OCI-LY7 (cell line): ENCODE measurements around the gene YBX1. TPM values are rescaled to one million over a fixed set of nuclear protein-coding genes. Genes with fewer than 3 reads are reported as not detected.
A peak's percentile ranks its signal among the peaks of the same experiment; 100 is the strongest.

ENCODE experiments used
- Bru-seq: library from RNA; stranded (reverse); fragments of 400-500 nt; gene quantifications from one replicate; lab custom pipeline; 2021; lab: Mats Ljungman, UMichigan
- BruChase-seq, 2 experiments: library from RNA; stranded (reverse); fragments of 400-500 nt; gene quantifications; one replicate each; lab custom pipeline; 2021; lab: Mats Ljungman, UMichigan
- BruUV-seq: library from RNA; stranded (reverse); fragments of 400-500 nt; replicated peaks from 2 replicates; lab custom pipeline; 2021; lab: Mats Ljungman, UMichigan
- CTCF ChIA-PET: fragments of 300-600 bp; sonication (Branson Sonifier 250); formaldehyde crosslinking; loops from one replicate; lab custom pipeline; 2022; ENCODE audit warnings: antibody characterized with exemption; ENCODE audit not compliant: unreplicated experiment; lab: Charles Lee
- POLR2A ChIA-PET: fragments of 300-600 bp; sonication (Branson Sonifier 250); formaldehyde crosslinking; loops from one replicate; lab custom pipeline; 2022; ENCODE audit warnings: antibody characterized with exemption; lab: Charles Lee
- DNase-seq: peaks from one replicate; pipeline ENCODE4 v3.0.0-alpha.2; 2015; ENCODE audit warnings: low spot score
- H2AFZ ChIP-seq: fragments of 200-600 bp; sonication (generic), shearing (Covaris generic); 2 replicates; pipeline ENCODE4 v1.6.1; 2014; ENCODE audit warnings: mild to moderate bottlenecking, antibody characterized with exemption, low read length, moderate library complexity
- H3K27ac ChIP-seq: fragments of 200-600 bp; sonication (generic); 2 replicates; pipeline ENCODE4 v1.5.1; 2014; ENCODE audit warnings: mixed run types, low read depth, mild to moderate bottlenecking, moderate library complexity, low read length, inconsistent platforms; ENCODE audit not compliant: poor library complexity, severe bottlenecking
- H3K36me3 ChIP-seq: fragments of 200-600 bp; sonication (generic); 2 replicates; pipeline ENCODE4 v1.6.1; 2014; ENCODE audit warnings: mild to moderate bottlenecking, antibody characterized with exemption, low read length, moderate library complexity, mixed read lengths; ENCODE audit not compliant: insufficient read depth
- H3K4me1 ChIP-seq: fragments of 200-600 bp; sonication (generic); 2 replicates; pipeline ENCODE4 v1.5.1; 2014; ENCODE audit warnings: mild to moderate bottlenecking, low read length; ENCODE audit not compliant: insufficient read depth, poor library complexity, severe bottlenecking
- H3K4me2 ChIP-seq: fragments of 200-600 bp; sonication (generic); 2 replicates; pipeline ENCODE4 v1.6.1; 2014; ENCODE audit warnings: mild to moderate bottlenecking, low read length
- H3K4me3 ChIP-seq: fragments of 200-600 bp; sonication (generic); 2 replicates; pipeline ENCODE4 v1.5.1; 2014; ENCODE audit warnings: mild to moderate bottlenecking, low read depth, low read length; ENCODE audit not compliant: poor library complexity, severe bottlenecking
- H3K79me2 ChIP-seq: fragments of 200-600 bp; sonication (generic); 2 replicates; pipeline ENCODE4 v1.6.1; 2016; ENCODE audit warnings: low read depth, mild to moderate bottlenecking, low read length, moderate library complexity, mixed read lengths; ENCODE audit not compliant: insufficient read depth
- H3K9me2 ChIP-seq: fragments of 200-600 bp; sonication (generic); 2 replicates; pipeline ENCODE4 v1.6.1; 2016; ENCODE audit warnings: mild to moderate bottlenecking, low read length, mixed read lengths; ENCODE audit not compliant: insufficient read depth
- H3K9me3 ChIP-seq: fragments of 200-600 bp; sonication (generic); 2 replicates; pipeline ENCODE4 v1.6.1; 2014; ENCODE audit warnings: mild to moderate bottlenecking, mixed run types, low read length, mixed read lengths
- H4K20me1 ChIP-seq: fragments of 200-600 bp; sonication (generic); 2 replicates; pipeline ENCODE4 v1.6.1; 2014; ENCODE audit warnings: mild to moderate bottlenecking, antibody characterized with exemption, low read length, moderate library complexity, mixed read lengths; ENCODE audit not compliant: insufficient read depth
- CTCF ChIP-seq: fragments of 200-600 bp; sonication (generic); conservative IDR thresholded peaks from 2 replicates; pipeline ENCODE4 v1.5.1; 2014; ENCODE audit warnings: mild to moderate bottlenecking, antibody characterized with exemption, low read length, moderate library complexity, mixed read lengths
- EZH2phosphoT487 ChIP-seq: fragments of 200-600 bp; sonication (generic); IDR thresholded peaks from 2 replicates; pipeline ENCODE4 v1.6.1; 2018; ENCODE audit warnings: low read depth, borderline replicate concordance, mild to moderate bottlenecking, mixed run types, antibody characterized with exemption, low read length, moderate library complexity, mixed read lengths
- intact Hi-C: fragments of 100-400 bp; cut with micrococcal nuclease; formaldehyde crosslinking; loops from one replicate; pipeline ENCODE4 v1.10.0; 2022; ENCODE audit not compliant: unreplicated experiment
- long read RNA-seq: library from polyadenylated mRNA; stranded (forward); transcript quantifications from one replicate; pipeline ENCODE4 v2.0.0, GENCODE V29; 2022
- total RNA-seq, 2 experiments: library from RNA; depleted of rRNA in 1 of 2; stranded (reverse); fragments of >200 nt in 1 of 2; shearing (Covaris generic) in 1 of 2; gene quantifications; 2 replicates each; pipeline ENCODE4 v1.2.3, GENCODE V29; 2014 to 2022

YBX1 gene
- total RNA-seq (2014; rRNA removed; shearing (Covaris generic)) (750 and 887 TPM in 2 replicates), total RNA-seq (2022) (956 and 965 TPM in 2 replicates), Bru-seq, nascent RNA (percentile 99 among the genes with signal in this experiment), BruChase-seq, experiment 1, labeled RNA remaining after a 6-hour chase (percentile 99 among the genes with signal in this experiment), BruChase-seq, experiment 2, labeled RNA remaining after a 2-hour chase (percentile 98 among the genes with signal in this experiment)
- long read RNA-seq, transcript YBX1-201 (8 exons, 1,514 nt): major isoform, 940 of 984 reads
- long read RNA-seq, partial matches to known transcripts: 31 of 984 reads
- long read RNA-seq, other reads (novel, unspliced or antisense): 12 of 984 reads

GRCh38 chr1:42681741-42682483 is at the start of gene YBX1:
TSS of gene YBX1 (plus strand) at chr1:42682418. CDS start at chr1:42682566, 148 bp downstream.
- Histone ChIP-seq H3K4me3 (peak within 1 kb of the TSS; percentile 84), H2AFZ (peak within 1 kb of the TSS; percentile 43; the same call in 1 of the 2 replicates), H3K36me3 (peaks cover 42% of the 10 kb centered on the region), H3K27ac (peak within 1 kb of the TSS; percentile 63), H3K9me3 (no peaks in the 10 kb centered on the region), H3K4me1 (peaks cover 47% of the 10 kb centered on the region), H3K4me2 (peak within 1 kb of the TSS; percentile 98), H3K9me2 (no peaks in the 10 kb centered on the region), H3K79me2 (peaks cover 59% of the 10 kb centered on the region), H4K20me1 (peaks cover 39% of the 10 kb centered on the region)
- TF ChIP-seq EZH2phosphoT487 (no peak), CTCF (no peak)
- intact Hi-C loops: loop anchor here (2.0 to 5.0 kb wide), 2 partner anchors 85 to 260 kb away; partner anchors contain the start of genes C1orf50 and P3H1
- POLR2A ChIA-PET: interaction anchor here (0.7 to 2.4 kb wide), 9 partner anchors 10 to 225 kb away, joined by 3 to 8 read pairs (median 4); partner anchors contain the start of gene PPIH
- BruUV-seq: no TSS peak
- DNase-seq: peak; percentile 99
- CTCF ChIA-PET: no interaction called here

- no peaks in the 10 kb centered on the region for H3K79me2 ChIP-seq
- no peaks in the 10 kb centered on the region for H3K9me2 ChIP-seq
- no peak for DNase-seq
- no TSS peak for BruUV-seq
- H4K20me1 ChIP-seq: no peaks in the 10 kb centered on the region
- H3K4me2 ChIP-seq: no peak overlapping the region
- intact Hi-C loops: no loop called here
- no peak for TF ChIP-seq EZH2phosphoT487
- TF ChIP-seq CTCF: no peak
- ChIA-PET POLR2A (no interaction called here), CTCF (no interaction called here)
- no peaks in the 10 kb centered on the region for H3K4me1 ChIP-seq
- H2AFZ ChIP-seq: no peak overlapping the region
- H3K9me3 ChIP-seq: no peaks in the 10 kb centered on the region
- no peaks in the 10 kb centered on the region for H3K36me3 ChIP-seq
- H3K27ac ChIP-seq: no peak overlapping the region
- no peak overlapping the region for H3K4me3 ChIP-seq
These were observed 43.1 kb upstream of the YBX1 start for GRCh38 chr1:42639116-42639515.
